ENCODE results near the gene NAALADL2. TPM values are rescaled to one million over a fixed set of nuclear protein-coding genes. Genes with fewer than 3 reads are reported as not detected.
"Not testable (repeated sequence)": the region's sequence is repeated elsewhere in the genome, so short reads cannot be mapped to it uniquely, and the experiment has no call there.

Gene NAALADL2
- total RNA-seq, 1 experiment from 2014 or later: 2.7 TPM

DNA sequence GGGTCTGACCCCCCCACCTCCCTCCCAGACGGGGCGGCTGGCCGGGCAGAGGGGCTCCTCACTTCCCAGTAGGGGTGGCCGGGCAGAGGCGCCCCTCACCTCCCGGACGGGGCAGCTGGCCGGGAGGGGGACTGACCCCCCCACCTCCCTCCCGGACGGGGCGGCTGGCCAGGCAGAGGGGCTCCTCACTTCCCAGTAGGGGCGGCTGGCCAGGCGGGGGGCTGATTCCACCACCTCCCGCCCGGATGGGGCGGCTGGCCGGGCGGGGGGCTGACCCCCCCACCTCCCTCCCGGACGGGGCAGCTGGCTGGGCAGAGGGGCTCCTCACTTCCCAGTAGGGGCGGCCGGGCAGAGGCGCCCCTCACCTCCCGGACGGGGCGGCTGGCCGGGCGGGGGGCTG, 272.7 kb downstream of the NAALADL2 start:
- H3K9me3 ChIP-seq (ENCODE audit: control insufficient read depth, insufficient read depth, low read depth, low read length); H3K27ac ChIP-seq (ENCODE audit: low read length); H3K36me3 ChIP-seq (ENCODE audit: control insufficient read depth, insufficient read depth, low read length); ATAC-seq; intact Hi-C loops (cut with micrococcal nuclease; ENCODE audit: unreplicated experiment); H3K4me1 ChIP-seq (ENCODE audit: control insufficient read depth, insufficient read depth, low read length); CTCF ChIA-PET; BruUV-seq (replicated peaks); in situ Hi-C loops (cut with HindIII; ENCODE audit: low pct_unique_long_range_greater_than_20kb, low sequenced_read_pairs); H3K27me3 ChIP-seq (ENCODE audit: control insufficient read depth, insufficient read depth, low read length); POLR2A ChIA-PET; DNase-seq (ENCODE audit: low read depth, low spot score); H3K4me3 ChIP-seq (ENCODE audit: low read depth in 2 of 2, low read length in 2 of 2): not testable (repeated sequence)

- H3K36me3 ChIP-seq (ENCODE audit: control insufficient read depth, insufficient read depth, low read length); ATAC-seq; H3K27ac ChIP-seq (ENCODE audit: low read length); DNase-seq (ENCODE audit: low read depth, low spot score); BruUV-seq (replicated peaks); H3K4me1 ChIP-seq (ENCODE audit: control insufficient read depth, insufficient read depth, low read length); in situ Hi-C loops (cut with HindIII; ENCODE audit: low pct_unique_long_range_greater_than_20kb, low sequenced_read_pairs); H3K9me3 ChIP-seq (ENCODE audit: control insufficient read depth, insufficient read depth, low read depth, low read length); H3K27me3 ChIP-seq (ENCODE audit: control insufficient read depth, insufficient read depth, low read length); intact Hi-C loops (cut with micrococcal nuclease; ENCODE audit: unreplicated experiment); CTCF ChIA-PET; H3K4me3 ChIP-seq (ENCODE audit: low read depth in 2 of 2, low read length in 2 of 2); POLR2A ChIA-PET: not testable (repeated sequence)
These were observed 273.6 kb downstream of the NAALADL2 start for GRCh38 chr3:175132706-175133105.

DNA sequence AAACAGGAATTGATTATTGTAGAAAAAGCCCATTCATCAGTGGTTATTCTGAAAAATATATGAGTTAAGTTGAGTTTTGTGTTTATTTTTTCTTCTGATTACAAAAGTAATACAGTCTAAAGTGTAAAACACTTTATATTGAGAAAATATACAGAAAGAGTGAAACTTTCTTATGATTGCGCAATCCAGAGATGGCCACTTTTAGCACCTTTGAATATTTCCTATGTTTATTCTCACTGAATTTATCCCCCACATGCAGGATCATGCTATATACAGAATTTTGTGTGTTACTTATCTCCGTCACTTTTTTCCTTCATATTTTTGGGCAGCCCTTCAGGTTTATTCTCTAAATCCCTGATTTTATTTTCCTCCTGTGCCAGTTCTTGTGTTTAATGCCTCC, 285.2 kb downstream of the NAALADL2 start:
- in situ Hi-C loops (cut with HindIII; ENCODE audit: low pct_unique_long_range_greater_than_20kb, low sequenced_read_pairs): no loop called here
- POLR2A ChIA-PET: no interaction called here
- BruUV-seq (replicated peaks): no TSS peak
- no peaks in the 10 kb centered on the region for H3K27me3 ChIP-seq (ENCODE audit: control insufficient read depth, insufficient read depth, low read length)
- DNase-seq (ENCODE audit: low read depth, low spot score) (no peak), ATAC-seq (no peak)
- H3K36me3 ChIP-seq (ENCODE audit: control insufficient read depth, insufficient read depth, low read length): no peaks in the 10 kb centered on the region
- intact Hi-C loops (cut with micrococcal nuclease; ENCODE audit: unreplicated experiment): no loop called here
- H3K27ac ChIP-seq (ENCODE audit: low read length): no peak overlapping the region
- no peak for TF ChIP-seq SIN3A (IDR thresholded peaks at IDR 0.05; ENCODE audit: borderline replicate concordance, insufficient read depth, low read depth, low read length)
- H3K4me1 ChIP-seq (ENCODE audit: control insufficient read depth, insufficient read depth, low read length): no peaks in the 10 kb centered on the region
- no peaks in the 10 kb centered on the region for H3K9me3 ChIP-seq (ENCODE audit: control insufficient read depth, insufficient read depth, low read depth, low read length)
- no peak overlapping the region for H3K4me3 ChIP-seq (ENCODE audit: low read depth in 2 of 2, low read length in 2 of 2)
- CTCF ChIA-PET: no interaction called here

- Histone ChIP-seq H3K36me3 (ENCODE audit: control insufficient read depth, insufficient read depth, low read length) (no peaks in the 10 kb centered on the region), H3K4me3 (ENCODE audit: low read depth in 2 of 2, low read length in 2 of 2) (no peak overlapping the region), H3K27me3 (ENCODE audit: control insufficient read depth, insufficient read depth, low read length) (no peaks in the 10 kb centered on the region), H3K4me1 (ENCODE audit: control insufficient read depth, insufficient read depth, low read length) (no peaks in the 10 kb centered on the region), H3K9me3 (ENCODE audit: control insufficient read depth, insufficient read depth, low read depth, low read length) (no peaks in the 10 kb centered on the region), H3K27ac (ENCODE audit: low read length) (no peak overlapping the region)
- no TSS peak for BruUV-seq (replicated peaks)
- no peak for ATAC-seq
- DNase-seq (ENCODE audit: low read depth, low spot score): no peak
- ChIA-PET POLR2A (no interaction called here), CTCF (no interaction called here)
- TF ChIP-seq, protein P1, sequence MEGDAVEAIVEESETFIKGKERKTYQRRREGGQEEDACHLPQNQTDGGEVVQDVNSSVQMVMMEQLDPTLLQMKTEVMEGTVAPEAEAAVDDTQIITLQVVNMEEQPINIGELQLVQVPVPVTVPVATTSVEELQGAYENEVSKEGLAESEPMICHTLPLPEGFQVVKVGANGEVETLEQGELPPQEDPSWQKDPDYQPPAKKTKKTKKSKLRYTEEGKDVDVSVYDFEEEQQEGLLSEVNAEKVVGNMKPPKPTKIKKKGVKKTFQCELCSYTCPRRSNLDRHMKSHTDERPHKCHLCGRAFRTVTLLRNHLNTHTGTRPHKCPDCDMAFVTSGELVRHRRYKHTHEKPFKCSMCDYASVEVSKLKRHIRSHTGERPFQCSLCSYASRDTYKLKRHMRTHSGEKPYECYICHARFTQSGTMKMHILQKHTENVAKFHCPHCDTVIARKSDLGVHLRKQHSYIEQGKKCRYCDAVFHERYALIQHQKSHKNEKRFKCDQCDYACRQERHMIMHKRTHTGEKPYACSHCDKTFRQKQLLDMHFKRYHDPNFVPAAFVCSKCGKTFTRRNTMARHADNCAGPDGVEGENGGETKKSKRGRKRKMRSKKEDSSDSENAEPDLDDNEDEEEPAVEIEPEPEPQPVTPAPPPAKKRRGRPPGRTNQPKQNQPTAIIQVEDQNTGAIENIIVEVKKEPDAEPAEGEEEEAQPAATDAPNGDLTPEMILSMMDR (IDR thresholded peaks at IDR 0.05): peak; percentile 12; the same call in 1 of the 2 replicates
- TF ChIP-seq REST (IDR thresholded peaks at IDR 0.05; ENCODE audit: insufficient read depth in 1 of 2, low read depth in 2 of 2, low read length in 1 of 2): no peak
- intact Hi-C loops (cut with micrococcal nuclease; ENCODE audit: unreplicated experiment) (no loop called here), in situ Hi-C loops (cut with HindIII; ENCODE audit: low pct_unique_long_range_greater_than_20kb, low sequenced_read_pairs) (no loop called here)
These were observed 287.1 kb downstream of the NAALADL2 start for GRCh38 chr3:175146258-175146657.
